Peyer's patch (tissue), 4 donors: ENCODE data around the gene GALNT8. TPM values are rescaled to one million over a fixed set of nuclear protein-coding genes. Genes with fewer than 3 reads are reported as not detected.

Source experiments
- DNase-seq, 3 donors: peaks; one replicate each; pipeline ENCODE4 v3.0.0-alpha.2; 2017 to 2019
- H3K27ac ChIP-seq, 4 donors: fragments of 200-600 bp; sonication (generic); one replicate each; pipeline ENCODE4 v1.5.1; 2016 to 2019
- H3K27me3 ChIP-seq, 2 donors: fragments of 200-600 bp; sonication (generic); one replicate each; pipeline ENCODE4 v1.5.1; 2019
- H3K36me3 ChIP-seq, 3 donors: fragments of 200-600 bp; sonication (generic); one replicate each; pipeline ENCODE4 v1.5.1; 2016 to 2019
- H3K4me1 ChIP-seq, 4 donors: fragments of 200-600 bp; sonication (generic); one replicate each; pipeline ENCODE4 v1.5.1; 2016 to 2019
- H3K4me3 ChIP-seq, 4 donors: fragments of 200-600 bp; sonication (generic); 1 replicate in 3 of 4; 2 replicates in 1 of 4; pipeline ENCODE4 v1.5.1; 2016 to 2019; ENCODE audit warnings: mild to moderate bottlenecking in 1 of 4
- H3K9me3 ChIP-seq, 4 donors: fragments of 200-600 bp; sonication (generic); one replicate each; pipeline ENCODE4 v1.5.1; 2016 to 2019; ENCODE audit warnings: mild to moderate bottlenecking in 1 of 4
- POLR2A ChIP-seq, 2 donors: fragments of 450-650 bp; IDR thresholded peaks; one replicate each; pipeline ENCODE4 v1.5.1; 2017; ENCODE audit warnings: antibody characterized with exemption in 2 of 2, mild to moderate bottlenecking in 2 of 2, moderate library complexity in 2 of 2
- total RNA-seq, 4 donors: library from RNA; depleted of rRNA; stranded (reverse); fragments of >200 nt; gene quantifications; one replicate each; pipeline ENCODE4 v1.1.0, GENCODE V29; 2016
- TF ChIP-seq, protein P1 (sequence below), 6 experiments: fragments of 450-650 bp in 4 of 6; fragments of 200-600 bp in 2 of 6; sonication (generic) in 1 of 6; IDR thresholded peaks; one replicate each; pipeline ENCODE4 v1.5.1; 2017 to 2019; ENCODE audit warnings: antibody characterized with exemption in 6 of 6, mild to moderate bottlenecking in 3 of 6, moderate library complexity in 1 of 6

GALNT8 gene
- total RNA-seq, result 10 to 100 TPM; 17.7 to 58.6 (median 31.5) TPM

- Histone ChIP-seq H3K9me3 (no peaks in the 10 kb centered on the region), H3K4me3 (peak within 1 kb of the TSS in 2 of 4 donors; percentile 26 to 29), H3K36me3 (no peaks in the 10 kb centered on the region), H3K27ac (peak within 1 kb of the TSS in 3 of 4 donors; percentile 44 to 80 (median 77)), H3K4me1 (peaks cover 0 to 11% (median 2%) of the 10 kb centered on the region in 4 donors), H3K27me3 (no peaks in the 10 kb centered on the region)
- TF ChIP-seq POLR2A (IDR thresholded peaks at IDR 0.05), result peak; percentile 45 to 50
- TF ChIP-seq, protein P1, sequence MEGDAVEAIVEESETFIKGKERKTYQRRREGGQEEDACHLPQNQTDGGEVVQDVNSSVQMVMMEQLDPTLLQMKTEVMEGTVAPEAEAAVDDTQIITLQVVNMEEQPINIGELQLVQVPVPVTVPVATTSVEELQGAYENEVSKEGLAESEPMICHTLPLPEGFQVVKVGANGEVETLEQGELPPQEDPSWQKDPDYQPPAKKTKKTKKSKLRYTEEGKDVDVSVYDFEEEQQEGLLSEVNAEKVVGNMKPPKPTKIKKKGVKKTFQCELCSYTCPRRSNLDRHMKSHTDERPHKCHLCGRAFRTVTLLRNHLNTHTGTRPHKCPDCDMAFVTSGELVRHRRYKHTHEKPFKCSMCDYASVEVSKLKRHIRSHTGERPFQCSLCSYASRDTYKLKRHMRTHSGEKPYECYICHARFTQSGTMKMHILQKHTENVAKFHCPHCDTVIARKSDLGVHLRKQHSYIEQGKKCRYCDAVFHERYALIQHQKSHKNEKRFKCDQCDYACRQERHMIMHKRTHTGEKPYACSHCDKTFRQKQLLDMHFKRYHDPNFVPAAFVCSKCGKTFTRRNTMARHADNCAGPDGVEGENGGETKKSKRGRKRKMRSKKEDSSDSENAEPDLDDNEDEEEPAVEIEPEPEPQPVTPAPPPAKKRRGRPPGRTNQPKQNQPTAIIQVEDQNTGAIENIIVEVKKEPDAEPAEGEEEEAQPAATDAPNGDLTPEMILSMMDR (IDR thresholded peaks at IDR 0.05), result no peak
- peak in 2 of 3 donors; percentile 68 to 79 for DNase-seq
These were observed at the start of gene GALNT8 for GRCh38 chr12:4719821-4720636. Gene GALNT8 (plus strand): TSS chr12:4720400. CDS start chr12:4720678, 278 bp downstream.

- Histone ChIP-seq H3K27me3 (no peaks in the 10 kb centered on the region), H3K36me3 (peaks cover 0 to 28% (median 0%) of the 10 kb centered on the region in 3 donors), H3K4me3 (no peak overlapping the region), H3K27ac (no peak overlapping the region), H3K4me1 (no peaks in the 10 kb centered on the region), H3K9me3 (no peaks in the 10 kb centered on the region)
- DNase-seq, result no peak
- TF ChIP-seq, protein P1 (IDR thresholded peaks at IDR 0.05), result no peak
- TF ChIP-seq POLR2A (IDR thresholded peaks at IDR 0.05), result no peak
These were observed 40.5 kb upstream of the GALNT8 start for GRCh38 chr12:4679711-4680110.

GRCh38 chr12:4681732-4682131 lies 38.5 kb upstream of the GALNT8 start:
- Histone ChIP-seq H3K27ac (no peak overlapping the region), H3K9me3 (no peaks in the 10 kb centered on the region), H3K4me3 (no peak overlapping the region), H3K4me1 (no peaks in the 10 kb centered on the region), H3K27me3 (no peaks in the 10 kb centered on the region), H3K36me3 (peaks cover 0 to 48% (median 0%) of the 10 kb centered on the region in 3 donors)
- no peak for TF ChIP-seq POLR2A (IDR thresholded peaks at IDR 0.05)
- TF ChIP-seq, protein P1 (IDR thresholded peaks at IDR 0.05), result no peak
- no peak for DNase-seq

DNA sequence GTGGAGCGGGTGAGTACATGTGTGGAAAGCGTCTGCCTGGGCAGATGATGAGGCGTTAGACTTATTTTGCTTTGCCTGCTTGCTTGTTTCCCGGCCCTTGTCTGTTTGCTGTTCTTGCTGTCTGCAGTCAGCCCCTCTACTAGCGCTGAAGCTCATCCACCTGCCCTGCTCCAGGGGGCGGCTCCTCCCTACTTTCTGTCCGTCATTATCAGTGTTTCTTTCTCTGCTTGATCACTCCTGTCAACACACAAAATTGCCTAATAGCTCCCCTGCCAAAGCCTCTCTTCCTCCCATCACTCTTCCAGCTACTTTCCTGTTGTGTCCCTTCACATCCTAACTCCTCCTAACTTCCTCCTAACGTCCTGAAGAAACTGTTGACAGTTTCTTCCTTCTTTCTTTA lies 34.9 kb upstream of the GALNT8 start:
- H3K36me3 ChIP-seq, result peaks cover 0 to 67% (median 0%) of the 10 kb centered on the region in 3 donors
- TF ChIP-seq POLR2A (IDR thresholded peaks at IDR 0.05), result no peak
- TF ChIP-seq, protein P1 (IDR thresholded peaks at IDR 0.05), result no peak
- no peak overlapping the region for H3K27ac ChIP-seq

DNA sequence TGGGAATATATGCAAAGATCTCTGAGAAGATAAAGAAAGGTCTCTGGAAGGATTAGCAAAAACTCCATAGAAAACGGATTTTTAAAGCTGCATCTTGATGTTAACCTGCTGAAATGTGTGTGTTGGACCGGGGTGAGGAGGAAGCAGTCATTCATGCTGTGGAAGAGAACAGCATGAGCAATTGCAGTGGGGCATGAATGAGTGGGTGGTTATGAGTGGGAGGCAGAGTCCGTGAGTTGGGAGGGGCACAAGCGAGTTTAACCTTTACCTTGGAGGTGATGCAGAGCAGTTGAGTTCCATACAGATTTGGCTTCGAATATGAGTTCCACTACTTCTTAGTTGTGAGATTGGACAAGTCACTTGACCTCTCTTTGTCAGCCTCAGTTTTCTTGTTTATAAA lies 29.4 kb upstream of the GALNT8 start:
- TF ChIP-seq, protein P1 (IDR thresholded peaks at IDR 0.05), result no peak
- TF ChIP-seq POLR2A (IDR thresholded peaks at IDR 0.05), result no peak
- no peak for DNase-seq

More for the DNA sequence above, 34.9 kb upstream of the GALNT8 start:
- H3K4me3 ChIP-seq, result no peak overlapping the region
- no peak for DNase-seq
- H3K27me3 ChIP-seq, result no peaks in the 10 kb centered on the region
- H3K4me1 ChIP-seq, result no peaks in the 10 kb centered on the region
- no peaks in the 10 kb centered on the region for H3K9me3 ChIP-seq

More for the DNA sequence above, 29.4 kb upstream of the GALNT8 start:
- no peaks in the 10 kb centered on the region for H3K27me3 ChIP-seq
- H3K4me3 ChIP-seq, result no peak overlapping the region
- H3K9me3 ChIP-seq, result no peaks in the 10 kb centered on the region
- no peaks in the 10 kb centered on the region for H3K4me1 ChIP-seq
- no peak overlapping the region for H3K27ac ChIP-seq
- peaks cover 0 to 29% (median 0%) of the 10 kb centered on the region in 3 donors for H3K36me3 ChIP-seq
